ENCODE measurements around the gene AMER1. TPM values are rescaled to one million over a fixed set of nuclear protein-coding genes. Genes with fewer than 3 reads are reported as not detected.

The AMER1 gene
- total RNA-seq, 4 donors from 2014 or later: 3.4 to 9.5 (median 7.2) TPM

DNA sequence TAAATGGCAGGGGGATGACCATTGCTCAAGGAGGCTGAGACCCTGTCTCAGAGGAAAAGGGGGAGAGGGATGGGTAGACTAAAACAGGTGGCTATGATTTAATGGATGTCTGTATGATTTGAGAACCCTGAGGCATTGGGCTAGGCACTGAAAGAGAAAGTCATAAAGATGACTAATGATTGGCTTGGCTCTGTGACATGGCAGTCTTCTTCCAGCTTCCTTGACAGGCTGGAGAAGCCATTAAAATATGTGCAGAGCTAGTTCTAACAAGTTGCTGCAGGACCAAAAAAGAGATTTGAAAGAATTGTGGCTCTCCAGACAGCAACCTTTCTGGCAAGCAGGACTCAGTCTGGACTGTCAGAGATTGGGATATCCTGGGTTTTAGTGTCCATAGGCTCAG, 53.6 kb downstream of the AMER1 start:
- Histone ChIP-seq H3K9me3 (no peaks in the 10 kb centered on the region), H3K36me3 (no peaks in the 10 kb centered on the region), H3K4me1 (no peaks in the 10 kb centered on the region), H3K4me3 (no peak overlapping the region), H3K27me3 (no peaks in the 10 kb centered on the region), H3K27ac (no peak overlapping the region)
- no peak for ATAC-seq
- TF ChIP-seq POLR2A (IDR thresholded peaks at IDR 0.05): no peak
- TF ChIP-seq, protein P1, sequence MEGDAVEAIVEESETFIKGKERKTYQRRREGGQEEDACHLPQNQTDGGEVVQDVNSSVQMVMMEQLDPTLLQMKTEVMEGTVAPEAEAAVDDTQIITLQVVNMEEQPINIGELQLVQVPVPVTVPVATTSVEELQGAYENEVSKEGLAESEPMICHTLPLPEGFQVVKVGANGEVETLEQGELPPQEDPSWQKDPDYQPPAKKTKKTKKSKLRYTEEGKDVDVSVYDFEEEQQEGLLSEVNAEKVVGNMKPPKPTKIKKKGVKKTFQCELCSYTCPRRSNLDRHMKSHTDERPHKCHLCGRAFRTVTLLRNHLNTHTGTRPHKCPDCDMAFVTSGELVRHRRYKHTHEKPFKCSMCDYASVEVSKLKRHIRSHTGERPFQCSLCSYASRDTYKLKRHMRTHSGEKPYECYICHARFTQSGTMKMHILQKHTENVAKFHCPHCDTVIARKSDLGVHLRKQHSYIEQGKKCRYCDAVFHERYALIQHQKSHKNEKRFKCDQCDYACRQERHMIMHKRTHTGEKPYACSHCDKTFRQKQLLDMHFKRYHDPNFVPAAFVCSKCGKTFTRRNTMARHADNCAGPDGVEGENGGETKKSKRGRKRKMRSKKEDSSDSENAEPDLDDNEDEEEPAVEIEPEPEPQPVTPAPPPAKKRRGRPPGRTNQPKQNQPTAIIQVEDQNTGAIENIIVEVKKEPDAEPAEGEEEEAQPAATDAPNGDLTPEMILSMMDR (IDR thresholded peaks at IDR 0.05): no peak
- TF ChIP-seq EP300 (IDR thresholded peaks at IDR 0.05): no peak

DNA sequence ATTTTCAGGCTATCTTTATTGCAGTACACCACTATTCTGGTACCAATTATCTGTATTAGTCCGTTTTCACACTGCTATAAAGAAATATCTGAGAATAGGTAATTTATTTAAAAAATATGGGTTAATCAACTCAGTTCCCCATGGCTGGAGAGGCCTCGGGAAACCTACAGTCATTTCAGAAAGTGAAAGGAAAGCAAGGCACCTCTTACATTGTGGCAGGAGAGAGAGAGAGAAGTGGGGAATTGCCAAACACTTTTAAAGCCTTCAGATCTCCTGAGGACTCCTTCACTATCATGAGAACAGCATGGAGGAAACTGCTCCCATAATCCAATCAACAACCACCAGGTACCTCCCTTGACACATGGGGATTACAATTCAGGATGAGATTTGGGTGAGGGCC, 54.7 kb downstream of the AMER1 start:
- Histone ChIP-seq H3K9me3 (no peaks in the 10 kb centered on the region), H3K4me3 (no peak overlapping the region), H3K27ac (no peak overlapping the region), H3K27me3 (no peaks in the 10 kb centered on the region), H3K36me3 (no peaks in the 10 kb centered on the region), H3K4me1 (no peaks in the 10 kb centered on the region)
- ATAC-seq: no peak
- 33% methylated on average over 1 of the region's 2 CpGs; no CpG with 5 or more reads in 1 of the 2 donors for WGBS, 2 donors (ENCODE audit: low coverage in 1 of 2)
- TF ChIP-seq POLR2AphosphoS5 (IDR thresholded peaks at IDR 0.05) (no peak), EP300 (IDR thresholded peaks at IDR 0.05) (no peak)

Small RNA genes lying within 50 kb of the gene (small RNA-seq; reads per million reads assigned to genes)
- gene RN7SL799P: 0 reads per million in 4 donors

Other genes with a start within 250 kb of the AMER1 start
- not detected for gene ASB12, start 24.9 kb upstream of the AMER1 start, total RNA-seq
- gene MTMR8, start 189.7 kb upstream of the AMER1 start, total RNA-seq: 10 to 100 TPM in 1 of 4 donors, 1 to 10 TPM in 3; 2.3 to 10.7 (median 4.6) TPM

Measured in gastroesophageal sphincter (tissue), 4 donors.